ENCODE measurements around the gene VSNL1. TPM values are rescaled to one million over a fixed set of nuclear protein-coding genes. Genes with fewer than 3 reads are reported as not detected.
A peak's percentile ranks its signal among the peaks of the same experiment; 100 is the strongest.

The VSNL1 gene
- total and polyA plus RNA-seq, 11 donors = 2.6 to 26.3 (median 19.3) TPM

GRCh38 chr2:17634997-17635396 lies 94.5 kb downstream of the VSNL1 start:
- ATAC-seq = peak in 3 of 4 donors; percentile 44 to 74 (median 64)
- peak in 3 of 5 donors; percentile 37 to 74 (median 52) for DNase-seq
- Histone ChIP-seq H3K27ac (no peak overlapping the region), H3K4me3 (no peak overlapping the region), H3K9me3 (peaks cover 0 to 6% (median 0%) of the 10 kb centered on the region in 12 donors), H3K4me1 (peaks cover 0 to 16% (median 0%) of the 10 kb centered on the region in 12 donors), H3K36me3 (no peaks in the 10 kb centered on the region), H3K27me3 (no peaks in the 10 kb centered on the region)
- intact Hi-C loops (cut with DNase I) = no loop called here
- TF ChIP-seq, protein P1, sequence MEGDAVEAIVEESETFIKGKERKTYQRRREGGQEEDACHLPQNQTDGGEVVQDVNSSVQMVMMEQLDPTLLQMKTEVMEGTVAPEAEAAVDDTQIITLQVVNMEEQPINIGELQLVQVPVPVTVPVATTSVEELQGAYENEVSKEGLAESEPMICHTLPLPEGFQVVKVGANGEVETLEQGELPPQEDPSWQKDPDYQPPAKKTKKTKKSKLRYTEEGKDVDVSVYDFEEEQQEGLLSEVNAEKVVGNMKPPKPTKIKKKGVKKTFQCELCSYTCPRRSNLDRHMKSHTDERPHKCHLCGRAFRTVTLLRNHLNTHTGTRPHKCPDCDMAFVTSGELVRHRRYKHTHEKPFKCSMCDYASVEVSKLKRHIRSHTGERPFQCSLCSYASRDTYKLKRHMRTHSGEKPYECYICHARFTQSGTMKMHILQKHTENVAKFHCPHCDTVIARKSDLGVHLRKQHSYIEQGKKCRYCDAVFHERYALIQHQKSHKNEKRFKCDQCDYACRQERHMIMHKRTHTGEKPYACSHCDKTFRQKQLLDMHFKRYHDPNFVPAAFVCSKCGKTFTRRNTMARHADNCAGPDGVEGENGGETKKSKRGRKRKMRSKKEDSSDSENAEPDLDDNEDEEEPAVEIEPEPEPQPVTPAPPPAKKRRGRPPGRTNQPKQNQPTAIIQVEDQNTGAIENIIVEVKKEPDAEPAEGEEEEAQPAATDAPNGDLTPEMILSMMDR (IDR thresholded peaks at IDR 0.05) = no peak
- no peak for TF ChIP-seq POLR2A (IDR thresholded peaks at IDR 0.05)
- WGBS, 4 donors = 31 to 35% (median 33%) methylated on average over 4 of the region's 4 CpGs

DNA sequence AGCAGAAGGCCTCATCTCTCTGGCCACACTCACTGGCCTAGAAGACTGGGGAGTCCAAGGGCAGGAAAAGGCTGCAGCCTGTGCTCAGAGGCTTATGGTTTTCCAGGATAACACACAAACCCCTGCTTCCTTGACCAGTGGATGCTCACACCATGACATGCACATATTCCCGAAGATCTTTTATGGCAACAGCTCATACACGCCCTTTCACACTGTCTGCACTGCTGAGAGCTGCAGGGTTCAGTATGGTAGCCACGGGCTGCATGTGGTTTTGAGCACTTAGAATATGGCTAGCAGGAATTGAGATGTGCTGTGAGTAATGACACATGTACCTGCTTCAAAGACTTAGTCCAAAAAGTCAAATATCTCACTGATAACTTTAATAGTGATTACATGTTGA lies 95.8 kb downstream of the VSNL1 start:
- no peak overlapping the region for H3K27ac ChIP-seq
- H3K36me3 ChIP-seq = no peaks in the 10 kb centered on the region
- no peak overlapping the region for H3K4me3 ChIP-seq
- ATAC-seq (no peak), DNase-seq (no peak)
- intact Hi-C loops (cut with DNase I) = no loop called here
- TF ChIP-seq POLR2A (IDR thresholded peaks at IDR 0.05) = no peak
- TF ChIP-seq, protein P1 (IDR thresholded peaks at IDR 0.05) = no peak
- peaks cover 0 to 16% (median 0%) of the 10 kb centered on the region in 12 donors for H3K4me1 ChIP-seq
- no peaks in the 10 kb centered on the region for H3K27me3 ChIP-seq
- 90 to 95% (median 91%) methylated on average over 3 of the region's 3 CpGs for WGBS, 4 donors
- H3K9me3 ChIP-seq = no peaks in the 10 kb centered on the region

DNA sequence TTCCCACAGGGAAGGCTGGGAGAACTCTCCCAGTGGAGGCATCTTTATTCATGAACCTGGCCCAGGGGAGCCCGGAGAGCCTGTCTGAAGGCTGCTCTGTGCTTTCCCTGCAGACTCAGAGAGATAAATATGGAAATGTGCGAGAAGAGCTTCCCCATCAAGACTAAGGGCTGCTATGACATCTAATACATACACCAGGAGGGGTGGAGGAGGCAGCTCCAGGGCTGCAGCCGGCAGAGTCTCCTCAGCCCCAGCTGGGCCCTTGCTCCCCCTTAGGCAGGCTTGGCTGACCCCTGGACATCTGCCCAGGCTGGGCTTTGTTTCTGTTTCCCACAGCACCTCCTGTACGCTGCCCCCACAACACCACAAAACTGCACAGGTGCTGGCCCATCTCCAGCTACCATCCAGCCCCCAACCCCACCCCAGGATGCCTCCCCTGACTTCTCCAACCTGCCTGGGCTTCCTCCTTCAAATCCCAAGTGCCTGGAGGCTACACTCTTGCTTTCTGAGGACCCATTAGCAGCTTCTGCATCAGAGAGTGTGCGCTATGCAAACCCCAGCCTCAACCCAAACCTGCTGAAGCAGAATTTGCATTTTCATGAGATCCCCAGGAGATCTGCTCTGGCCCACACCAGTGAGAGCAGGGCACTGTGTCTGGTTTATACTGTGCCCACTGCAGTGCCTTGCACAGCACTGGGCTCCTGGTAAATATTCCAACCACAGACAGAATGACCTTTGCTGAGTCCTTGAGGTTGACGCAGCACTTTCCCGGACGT lies 96.8 kb downstream of the VSNL1 start:
- no peak overlapping the region for H3K4me3 ChIP-seq
- no peak for DNase-seq
- H3K9me3 ChIP-seq = no peaks in the 10 kb centered on the region
- H3K4me1 ChIP-seq = peaks cover 0 to 16% (median 0%) of the 10 kb centered on the region in 12 donors
- WGBS, 4 donors = 47 to 52% (median 51%) methylated on average over 8 of the region's 8 CpGs
- H3K27ac ChIP-seq = no peak overlapping the region
- TF ChIP-seq POLR2A (IDR thresholded peaks at IDR 0.05) = no peak
- TF ChIP-seq, protein P1 (IDR thresholded peaks at IDR 0.05) = no peak
- peak in 3 of 4 donors; percentile 30 to 40 (median 38) for ATAC-seq
- H3K27me3 ChIP-seq = no peaks in the 10 kb centered on the region
- intact Hi-C loops (cut with DNase I) = no loop called here
- H3K36me3 ChIP-seq = no peaks in the 10 kb centered on the region

GRCh38 chr2:17638196-17638743 lies 97.8 kb downstream of the VSNL1 start:
- H3K27me3 ChIP-seq = no peaks in the 10 kb centered on the region
- TF ChIP-seq, protein P1 (IDR thresholded peaks at IDR 0.05) = no peak
- no peak for TF ChIP-seq POLR2A (IDR thresholded peaks at IDR 0.05)
- no peak overlapping the region for H3K4me3 ChIP-seq
- WGBS, 4 donors = 86 to 92% (median 90%) methylated on average over 7 of the region's 7 CpGs
- ATAC-seq (no peak), DNase-seq (no peak)
- intact Hi-C loops (cut with DNase I) = no loop called here
- no peaks in the 10 kb centered on the region for H3K36me3 ChIP-seq
- no peaks in the 10 kb centered on the region for H3K9me3 ChIP-seq
- H3K4me1 ChIP-seq = peaks cover 0 to 16% (median 0%) of the 10 kb centered on the region in 12 donors
- no peak overlapping the region for H3K27ac ChIP-seq
